Germinal center (tissue), 1 donor: ENCODE data around the gene OTOR.

Source experiments
- DNase-seq: peaks from one replicate; pipeline ENCODE4 v3.0.0; 2012; ENCODE audit warnings: mixed read lengths, low spot score

Gene OTOR

DNA sequence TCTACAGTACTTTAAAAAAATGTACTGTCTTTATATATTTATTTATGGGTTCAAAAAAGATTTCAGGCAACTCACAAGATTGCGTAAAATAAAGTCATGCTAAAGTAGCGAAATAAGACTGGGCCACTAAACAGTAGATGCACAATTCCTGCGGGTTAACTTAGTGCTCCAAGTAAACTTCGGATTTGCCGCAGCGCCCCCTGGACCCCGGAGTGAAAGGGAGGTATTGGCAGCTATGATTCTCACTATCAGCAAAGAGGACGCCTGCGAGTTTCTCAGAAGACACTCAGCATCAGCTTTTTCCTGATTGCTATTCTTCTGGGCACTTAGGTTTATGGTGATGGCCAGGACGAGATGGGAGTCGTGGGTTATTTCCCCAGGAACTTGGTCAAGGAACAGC, 1.4 kb downstream of the OTOR start:
- DNase-seq: no peak

DNA sequence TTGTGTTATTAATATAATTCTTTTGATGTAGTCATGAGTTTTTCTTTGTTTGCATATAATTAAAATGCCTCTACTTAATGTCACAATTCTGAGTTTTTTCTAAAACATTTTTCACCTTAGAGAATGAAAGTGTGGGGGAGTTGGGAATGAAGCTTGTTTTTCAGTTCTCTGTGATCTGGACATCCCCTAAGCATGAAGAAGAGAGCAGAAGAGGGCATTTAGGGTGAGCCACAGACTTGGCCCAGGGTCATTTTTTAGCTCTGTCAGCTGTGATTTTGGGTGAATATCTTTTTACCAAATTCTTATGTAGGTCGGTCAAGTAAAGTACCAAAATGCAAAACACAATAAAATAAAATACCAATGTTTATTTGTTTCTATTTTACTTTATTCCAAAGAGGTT, 3.9 kb downstream of the OTOR start:
- DNase-seq: no peak

- DNase-seq: no peak
Observed at GRCh38 chr20:16752901-16753300, 4.7 kb downstream of the OTOR start.

- DNase-seq: no peak
Observed at GRCh38 chr20:16758454-16759180, 10.5 kb downstream of the OTOR start.

DNA sequence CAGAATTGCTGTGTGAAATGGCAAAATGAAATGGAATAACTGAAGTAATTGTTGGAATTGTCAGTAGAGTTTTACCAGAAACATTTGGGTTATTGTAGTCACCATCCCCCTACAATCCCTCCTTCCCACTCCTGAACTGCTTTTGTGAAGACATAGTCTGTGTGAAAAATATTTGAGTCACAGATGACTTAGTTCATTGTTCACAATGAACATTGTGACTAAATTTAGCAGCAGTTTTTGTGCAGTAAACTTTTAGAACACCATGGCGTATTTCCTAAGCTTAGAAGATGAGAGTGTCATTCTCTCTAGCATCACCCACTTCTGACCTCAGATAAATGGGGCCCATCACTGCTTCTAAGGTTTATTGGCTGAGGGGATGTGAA, 11.0 kb downstream of the OTOR start:
- no peak for DNase-seq

- DNase-seq: no peak
Observed at GRCh38 chr20:16760431-16761304, 12.5 kb downstream of the OTOR start.

- DNase-seq: peak; percentile 38
Observed at GRCh38 chr20:16761305-16761829, 13.2 kb downstream of the OTOR start.

- DNase-seq: no peak
Observed at GRCh38 chr20:16764560-16764959, 16.4 kb downstream of the OTOR start.

- no peak for DNase-seq
Observed at GRCh38 chr20:16771213-16771612, 23.1 kb downstream of the OTOR start.

DNA sequence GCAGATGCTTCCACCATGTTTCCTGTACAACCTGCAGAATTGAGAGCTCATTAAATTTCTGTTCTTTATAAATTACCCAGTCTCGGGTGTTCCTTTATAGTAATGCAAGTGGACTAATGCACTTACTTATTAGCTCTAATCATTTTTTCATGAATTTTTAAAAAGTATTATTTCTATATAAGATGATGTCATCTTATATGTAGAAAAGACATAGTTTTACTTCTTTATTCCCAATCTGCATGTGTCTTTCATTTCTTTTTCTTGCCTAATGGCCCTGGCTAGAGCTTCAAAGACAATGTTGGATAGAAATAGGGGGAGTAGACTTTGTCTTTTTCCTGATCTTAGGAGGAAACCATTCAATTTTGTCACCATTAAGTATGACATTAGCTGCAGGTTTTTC, 27.8 kb downstream of the OTOR start:
- no peak for DNase-seq

DNA sequence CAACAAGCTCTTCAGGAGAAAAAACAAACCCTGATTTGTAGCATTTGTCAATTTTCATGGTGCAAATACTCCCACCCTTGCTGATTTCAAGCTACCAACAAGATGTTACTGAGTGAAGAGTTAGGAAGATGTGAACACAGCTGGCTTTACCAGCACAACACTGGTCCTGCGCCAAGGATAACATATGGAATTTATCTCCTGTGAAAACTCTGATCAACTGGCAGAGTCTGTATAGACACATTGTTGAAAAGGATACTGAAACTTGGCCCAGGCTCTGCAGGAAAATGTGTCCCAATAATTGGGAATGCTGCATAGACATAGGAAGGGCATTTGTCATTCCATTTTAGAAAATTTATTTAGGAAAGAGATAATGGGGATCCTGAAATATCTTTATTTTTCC, 29.0 kb downstream of the OTOR start:
- DNase-seq: no peak

DNA sequence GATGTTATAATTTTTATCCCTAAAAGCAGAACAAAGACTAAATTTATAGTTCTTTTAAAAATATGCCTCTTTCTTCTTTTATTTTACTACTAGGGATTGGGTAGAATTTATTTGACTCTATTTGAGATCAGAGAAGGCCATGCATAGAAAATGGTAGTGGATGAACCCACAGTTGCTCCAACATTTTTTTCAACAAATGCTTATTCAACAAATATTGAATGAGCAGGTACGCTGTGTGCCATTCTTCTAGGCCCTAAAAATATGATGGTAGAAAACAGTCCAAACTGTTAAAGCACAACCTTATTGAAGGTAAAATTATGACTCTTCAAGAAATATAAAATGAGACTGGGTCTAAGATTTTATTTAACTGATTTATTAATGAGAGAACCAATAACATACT, 30.0 kb downstream of the OTOR start:
- DNase-seq: no peak

GRCh38 chr20:16781496-16781895, 33.3 kb downstream of the OTOR start:
- no peak for DNase-seq

DNA sequence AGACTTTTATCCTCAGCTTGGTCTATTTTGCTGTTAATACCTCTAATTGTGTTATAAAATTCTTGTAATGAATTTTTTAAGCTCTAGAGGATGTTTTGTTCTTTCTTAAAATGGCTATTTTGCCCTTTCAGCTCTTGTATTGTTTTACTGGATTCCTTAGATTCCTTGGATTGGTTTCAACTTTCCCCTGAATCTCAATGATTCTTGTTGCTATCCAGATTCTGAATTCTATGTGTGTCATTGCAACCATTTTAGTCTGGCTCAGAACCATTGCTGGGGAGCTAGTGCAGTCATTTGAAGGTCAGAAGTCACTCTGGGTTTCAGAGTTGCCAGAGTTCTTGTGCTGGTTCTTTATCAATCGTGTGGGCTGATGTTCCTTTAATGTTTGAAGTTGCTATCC, 37.1 kb downstream of the OTOR start:
- DNase-seq: no peak
